ENCODE data around the gene DNAH11.

Gene DNAH11

DNA sequence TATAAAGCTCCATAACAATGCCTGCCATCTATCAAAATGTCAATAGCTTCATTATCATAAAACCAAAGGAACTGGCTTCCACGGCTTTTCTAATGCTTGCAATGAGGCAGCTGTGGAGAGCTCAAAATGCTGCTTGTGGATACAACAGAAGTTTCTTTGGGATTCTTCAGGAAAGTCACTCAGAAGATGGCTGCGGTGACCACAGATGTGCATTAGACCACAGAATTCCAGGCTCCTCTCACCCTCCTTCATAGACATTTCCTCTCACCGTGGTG is 325.7 kb downstream of the DNAH11 start:
- TF ChIP-seq YY1 (IDR thresholded peaks at IDR 0.05; ENCODE audit: low read depth): no peak
- TF ChIP-seq, protein P1, sequence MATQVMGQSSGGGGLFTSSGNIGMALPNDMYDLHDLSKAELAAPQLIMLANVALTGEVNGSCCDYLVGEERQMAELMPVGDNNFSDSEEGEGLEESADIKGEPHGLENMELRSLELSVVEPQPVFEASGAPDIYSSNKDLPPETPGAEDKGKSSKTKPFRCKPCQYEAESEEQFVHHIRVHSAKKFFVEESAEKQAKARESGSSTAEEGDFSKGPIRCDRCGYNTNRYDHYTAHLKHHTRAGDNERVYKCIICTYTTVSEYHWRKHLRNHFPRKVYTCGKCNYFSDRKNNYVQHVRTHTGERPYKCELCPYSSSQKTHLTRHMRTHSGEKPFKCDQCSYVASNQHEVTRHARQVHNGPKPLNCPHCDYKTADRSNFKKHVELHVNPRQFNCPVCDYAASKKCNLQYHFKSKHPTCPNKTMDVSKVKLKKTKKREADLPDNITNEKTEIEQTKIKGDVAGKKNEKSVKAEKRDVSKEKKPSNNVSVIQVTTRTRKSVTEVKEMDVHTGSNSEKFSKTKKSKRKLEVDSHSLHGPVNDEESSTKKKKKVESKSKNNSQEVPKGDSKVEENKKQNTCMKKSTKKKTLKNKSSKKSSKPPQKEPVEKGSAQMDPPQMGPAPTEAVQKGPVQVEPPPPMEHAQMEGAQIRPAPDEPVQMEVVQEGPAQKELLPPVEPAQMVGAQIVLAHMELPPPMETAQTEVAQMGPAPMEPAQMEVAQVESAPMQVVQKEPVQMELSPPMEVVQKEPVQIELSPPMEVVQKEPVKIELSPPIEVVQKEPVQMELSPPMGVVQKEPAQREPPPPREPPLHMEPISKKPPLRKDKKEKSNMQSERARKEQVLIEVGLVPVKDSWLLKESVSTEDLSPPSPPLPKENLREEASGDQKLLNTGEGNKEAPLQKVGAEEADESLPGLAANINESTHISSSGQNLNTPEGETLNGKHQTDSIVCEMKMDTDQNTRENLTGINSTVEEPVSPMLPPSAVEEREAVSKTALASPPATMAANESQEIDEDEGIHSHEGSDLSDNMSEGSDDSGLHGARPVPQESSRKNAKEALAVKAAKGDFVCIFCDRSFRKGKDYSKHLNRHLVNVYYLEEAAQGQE (IDR thresholded peaks at IDR 0.05; ENCODE audit: low read depth): no peak
- no peak for TF ChIP-seq TEAD4 (IDR thresholded peaks at IDR 0.05)
- TF ChIP-seq EGR1 (IDR thresholded peaks at IDR 0.05): no peak
- TF ChIP-seq, protein P2, sequence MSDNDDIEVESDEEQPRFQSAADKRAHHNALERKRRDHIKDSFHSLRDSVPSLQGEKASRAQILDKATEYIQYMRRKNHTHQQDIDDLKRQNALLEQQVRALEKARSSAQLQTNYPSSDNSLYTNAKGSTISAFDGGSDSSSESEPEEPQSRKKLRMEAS (IDR thresholded peaks at IDR 0.05): no peak
- TF ChIP-seq EP300 (IDR thresholded peaks at IDR 0.05; ENCODE audit: borderline replicate concordance): no peak
- no peak for TF ChIP-seq NFIC (IDR thresholded peaks at IDR 0.05)
- TF ChIP-seq USF1 (IDR thresholded peaks at IDR 0.05): no peak
- TF ChIP-seq TCF12 (IDR thresholded peaks at IDR 0.05; ENCODE audit: low read depth): no peak
- TF ChIP-seq ZBTB7A (IDR thresholded peaks at IDR 0.05; ENCODE audit: low read depth): no peak

DNA sequence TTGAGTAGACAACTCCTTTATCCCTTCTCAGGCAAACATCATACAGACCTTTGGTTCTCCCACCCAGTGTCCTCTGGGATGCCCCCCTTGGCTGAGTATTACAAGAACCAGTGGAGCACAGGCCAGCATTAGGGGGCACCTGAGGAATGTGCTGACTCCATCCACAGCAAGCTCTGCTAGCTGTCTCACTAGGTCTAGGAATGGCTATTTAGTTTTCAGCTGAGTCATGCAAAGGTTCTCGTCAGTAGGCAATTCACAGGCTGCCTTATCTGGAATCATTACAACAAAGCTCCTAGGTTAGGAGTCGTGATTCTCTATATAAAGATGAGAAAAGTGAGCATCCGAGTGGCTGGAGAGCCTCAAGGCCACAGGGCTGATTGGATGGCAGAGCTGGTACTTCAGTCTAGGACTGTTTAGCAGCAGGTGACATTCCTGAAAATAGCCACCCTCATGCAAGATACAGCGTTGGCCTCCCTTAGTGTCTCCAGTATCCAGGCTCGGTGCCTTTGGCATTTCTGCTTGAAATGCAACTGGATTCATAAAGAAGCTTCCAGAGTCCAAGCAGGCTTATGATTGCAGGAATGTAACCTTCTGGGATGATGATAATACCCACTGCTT is 327.1 kb downstream of the DNAH11 start:
- TF ChIP-seq TAF1 (IDR thresholded peaks at IDR 0.05; ENCODE audit: low read depth) (no peak), FOXM1 (IDR thresholded peaks at IDR 0.05; ENCODE audit: borderline replicate concordance, low read depth) (no peak), CREB1 (IDR thresholded peaks at IDR 0.05; ENCODE audit: low read depth) (no peak), EGR1 (IDR thresholded peaks at IDR 0.05) (no peak), YY1 (IDR thresholded peaks at IDR 0.05; ENCODE audit: low read depth) (no peak), ZBTB7A (IDR thresholded peaks at IDR 0.05; ENCODE audit: low read depth) (no peak), EP300 (IDR thresholded peaks at IDR 0.05; ENCODE audit: borderline replicate concordance) (no peak), TEAD4 (IDR thresholded peaks at IDR 0.05) (no peak), CEBPB (IDR thresholded peaks at IDR 0.05) (no peak), RAD21 (IDR thresholded peaks at IDR 0.05; ENCODE audit: low read depth) (no peak), NFIC (IDR thresholded peaks at IDR 0.05) (no peak), USF1 (IDR thresholded peaks at IDR 0.05) (no peak), TCF12 (IDR thresholded peaks at IDR 0.05; ENCODE audit: low read depth) (no peak)
- TF ChIP-seq, protein P1 (IDR thresholded peaks at IDR 0.05; ENCODE audit: low read depth): no peak
- TF ChIP-seq, protein P2 (IDR thresholded peaks at IDR 0.05): no peak

GRCh38 chr7:21883069-21883468 is 340.2 kb downstream of the DNAH11 start:
- TF ChIP-seq EP300 (IDR thresholded peaks at IDR 0.05; ENCODE audit: borderline replicate concordance) (no peak), YY1 (IDR thresholded peaks at IDR 0.05; ENCODE audit: low read depth) (no peak), USF1 (IDR thresholded peaks at IDR 0.05) (no peak), EGR1 (IDR thresholded peaks at IDR 0.05) (no peak), NFIC (IDR thresholded peaks at IDR 0.05) (no peak), CREB1 (IDR thresholded peaks at IDR 0.05; ENCODE audit: low read depth) (no peak), ZBTB7A (IDR thresholded peaks at IDR 0.05; ENCODE audit: low read depth) (no peak), CEBPB (IDR thresholded peaks at IDR 0.05) (no peak), TAF1 (IDR thresholded peaks at IDR 0.05; ENCODE audit: low read depth) (no peak), TEAD4 (IDR thresholded peaks at IDR 0.05) (no peak)
- TF ChIP-seq, protein P1 (IDR thresholded peaks at IDR 0.05; ENCODE audit: low read depth): no peak

DNA sequence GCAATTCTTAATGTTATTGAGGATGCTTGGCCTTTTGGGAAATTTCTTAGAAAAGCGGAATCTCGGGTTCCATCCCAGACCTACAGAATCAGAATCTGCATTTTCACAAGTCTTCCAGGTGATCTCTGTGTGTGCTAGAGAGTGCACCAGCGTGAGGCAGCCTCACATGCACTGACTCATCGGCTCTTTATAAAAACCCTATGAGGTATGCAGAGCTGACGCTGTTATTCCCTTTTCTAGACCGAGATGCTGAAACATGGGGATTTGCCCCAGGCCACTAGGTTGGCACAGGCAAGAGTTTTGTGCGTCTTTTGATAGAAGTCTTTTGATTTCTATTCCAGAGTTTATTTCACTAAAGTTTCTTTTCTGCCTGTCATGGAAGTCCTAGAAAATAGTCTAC is 341.7 kb downstream of the DNAH11 start:
- TF ChIP-seq TAF1 (IDR thresholded peaks at IDR 0.05; ENCODE audit: low read depth): no peak
- no peak for TF ChIP-seq TEAD4 (IDR thresholded peaks at IDR 0.05)
- no peak for TF ChIP-seq TCF12 (IDR thresholded peaks at IDR 0.05; ENCODE audit: low read depth)
- TF ChIP-seq NFIC (IDR thresholded peaks at IDR 0.05): no peak
- TF ChIP-seq YY1 (IDR thresholded peaks at IDR 0.05; ENCODE audit: low read depth): no peak
- TF ChIP-seq CEBPB (IDR thresholded peaks at IDR 0.05): no peak
- TF ChIP-seq, protein P2 (IDR thresholded peaks at IDR 0.05): no peak
- no peak for TF ChIP-seq CREB1 (IDR thresholded peaks at IDR 0.05; ENCODE audit: low read depth)
- TF ChIP-seq ZBTB7A (IDR thresholded peaks at IDR 0.05; ENCODE audit: low read depth): no peak
- no peak for TF ChIP-seq EGR1 (IDR thresholded peaks at IDR 0.05)
- no peak for TF ChIP-seq EP300 (IDR thresholded peaks at IDR 0.05; ENCODE audit: borderline replicate concordance)
- TF ChIP-seq, protein P1 (IDR thresholded peaks at IDR 0.05; ENCODE audit: low read depth): no peak
- no peak for TF ChIP-seq RAD21 (IDR thresholded peaks at IDR 0.05; ENCODE audit: low read depth)
- no peak for TF ChIP-seq FOXM1 (IDR thresholded peaks at IDR 0.05; ENCODE audit: borderline replicate concordance, low read depth)
- TF ChIP-seq USF1 (IDR thresholded peaks at IDR 0.05): no peak

All from Ishikawa (cell line).